Stromal cell of bone marrow (primary cell): ENCODE data around the gene APCDD1.
"Not testable (repeated sequence)": the region's sequence is repeated elsewhere in the genome, so short reads cannot be mapped to it uniquely, and the experiment has no call there.

ENCODE experiments used
- DNase-seq: peaks from one replicate; pipeline ENCODE4 v3.0.0-alpha.2; 2012; ENCODE audit warnings: low read depth

APCDD1 gene

DNA sequence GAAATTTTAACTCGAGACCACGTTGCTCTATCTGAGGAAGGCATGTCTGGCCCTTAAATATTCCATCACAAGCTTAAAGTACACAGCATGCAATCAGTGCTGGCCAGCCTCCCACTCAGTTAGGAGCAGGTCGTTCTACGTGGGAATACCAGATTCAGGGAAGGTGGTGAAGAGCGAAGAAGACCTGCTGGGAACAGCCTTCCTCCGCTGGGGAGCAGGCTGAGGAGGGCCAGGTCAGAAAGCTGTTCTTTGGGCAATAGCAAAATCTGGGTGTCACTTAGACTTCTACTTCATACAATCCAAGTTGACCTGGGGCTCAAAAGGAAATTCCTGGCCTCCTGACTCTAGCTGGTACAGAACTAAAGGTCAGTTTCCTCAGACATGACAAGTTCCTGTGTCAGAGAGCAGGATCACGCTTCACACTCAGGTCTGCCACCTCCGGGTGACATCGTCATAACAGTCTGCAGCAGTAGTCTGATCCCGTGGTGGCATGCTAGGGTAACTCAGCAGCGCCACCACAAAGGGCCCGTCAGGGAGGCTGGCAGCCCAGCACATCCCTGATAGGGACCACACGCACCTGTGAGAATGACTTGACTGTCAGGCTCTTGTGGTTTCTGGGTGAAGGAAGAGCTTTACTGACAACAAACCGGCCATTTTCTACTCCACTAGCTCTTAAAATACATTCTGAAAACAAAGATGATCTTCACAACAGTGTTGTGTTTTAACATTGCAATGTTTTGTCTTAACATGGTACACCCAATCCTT lies 36.1 kb downstream of the APCDD1 start:
- no peak for DNase-seq

DNA sequence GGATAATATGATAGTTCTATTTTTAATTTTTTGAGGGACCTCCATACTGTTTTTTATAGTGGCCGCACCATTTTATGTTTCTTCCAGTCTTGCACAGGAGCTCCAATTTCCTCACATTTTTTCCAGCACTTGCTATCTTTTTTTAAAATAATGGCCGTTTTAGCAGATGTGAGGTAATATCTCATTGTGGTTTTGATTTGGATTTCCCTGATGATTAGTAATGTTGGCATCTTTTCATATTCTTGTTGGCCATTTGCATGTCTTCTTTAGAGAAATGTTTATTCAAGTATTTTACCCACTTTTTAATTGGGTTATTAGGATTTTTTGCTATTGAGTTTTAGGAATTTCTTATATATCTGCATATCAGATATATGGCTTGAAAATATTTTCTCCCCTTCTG lies 41.5 kb downstream of the APCDD1 start:
- no peak for DNase-seq

DNA sequence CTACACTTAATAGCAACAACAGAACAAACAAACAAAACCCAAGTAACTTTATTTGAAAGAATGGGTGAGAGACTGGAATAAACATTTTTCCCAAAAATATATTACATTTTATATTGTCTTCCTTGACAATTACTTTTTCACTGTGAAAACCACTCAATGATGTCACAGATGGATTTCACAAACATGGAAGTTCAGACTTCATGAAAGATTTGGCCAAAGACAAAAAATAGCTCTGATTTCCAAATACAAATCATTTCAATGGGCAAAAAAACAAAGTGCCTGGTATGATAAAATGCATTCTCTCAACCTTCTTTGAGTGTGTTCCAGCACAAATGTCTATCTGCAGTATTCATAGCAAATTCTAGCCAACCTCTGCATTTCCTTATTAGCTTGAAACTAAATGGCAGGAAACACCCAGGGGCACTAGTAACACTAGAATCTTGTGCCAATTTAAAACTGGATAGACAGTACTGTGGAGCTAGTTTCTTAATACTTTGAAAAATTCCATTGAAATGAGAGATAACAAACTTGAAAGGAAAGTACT lies 42.8 kb downstream of the APCDD1 start:
- no peak for DNase-seq

DNA sequence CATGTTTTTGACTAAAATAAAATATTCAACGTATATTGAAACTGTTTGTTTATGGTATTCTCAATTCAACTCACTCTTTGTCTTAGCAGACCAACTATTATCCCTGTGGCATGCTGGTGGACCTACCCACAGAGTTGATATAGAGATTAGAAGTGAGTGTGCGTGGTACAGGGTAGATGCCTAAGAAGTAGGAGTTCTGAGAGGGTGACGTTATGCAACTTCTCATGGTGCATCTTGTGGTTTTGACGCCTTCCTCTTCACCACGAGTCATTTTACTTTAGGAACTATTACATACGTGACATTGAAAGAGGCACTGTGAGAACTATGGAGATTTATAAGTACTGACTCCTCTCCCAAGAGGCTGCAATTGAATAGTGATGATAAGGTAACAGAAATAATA lies 44.8 kb downstream of the APCDD1 start:
- no peak for DNase-seq

DNA sequence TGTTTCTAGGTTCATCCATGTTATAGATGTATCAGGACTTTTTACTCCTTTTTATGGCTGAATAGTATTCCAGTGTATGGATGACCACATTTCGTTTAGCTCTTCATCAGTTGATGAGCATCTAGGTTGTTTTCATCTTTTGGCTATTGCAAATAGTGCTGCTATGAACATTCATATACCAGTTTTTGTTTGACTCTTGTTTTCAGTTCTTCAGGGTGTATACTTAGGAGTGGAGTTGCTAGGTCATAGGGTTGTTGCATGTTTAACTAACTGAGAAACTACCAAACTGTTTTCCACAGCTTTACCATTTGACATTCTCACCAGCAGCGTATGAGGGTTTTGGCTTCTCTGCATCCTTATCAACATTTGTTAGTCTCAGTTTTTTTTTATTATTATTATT lies 45.6 kb downstream of the APCDD1 start:
- no peak for DNase-seq

DNA sequence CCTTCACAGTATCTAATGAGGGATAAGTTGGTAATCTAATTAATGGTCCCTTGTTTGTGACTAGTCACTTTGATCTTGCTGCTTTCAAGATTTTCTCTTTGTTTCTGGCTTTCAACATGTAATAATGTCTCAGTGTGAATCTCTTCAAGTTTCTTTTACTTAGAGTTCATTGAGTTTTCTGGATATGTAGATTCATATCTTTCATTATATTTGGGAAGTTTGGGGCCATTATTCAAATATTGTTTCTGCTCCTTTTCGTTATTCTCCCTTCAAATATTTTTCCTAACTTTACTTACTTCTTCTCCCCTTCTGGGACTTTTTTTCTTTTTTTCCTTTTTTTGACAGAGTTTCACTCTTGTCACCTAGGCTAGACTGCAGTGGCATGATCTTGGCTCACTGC lies 50.3 kb downstream of the APCDD1 start:
- DNase-seq: no peak

DNA sequence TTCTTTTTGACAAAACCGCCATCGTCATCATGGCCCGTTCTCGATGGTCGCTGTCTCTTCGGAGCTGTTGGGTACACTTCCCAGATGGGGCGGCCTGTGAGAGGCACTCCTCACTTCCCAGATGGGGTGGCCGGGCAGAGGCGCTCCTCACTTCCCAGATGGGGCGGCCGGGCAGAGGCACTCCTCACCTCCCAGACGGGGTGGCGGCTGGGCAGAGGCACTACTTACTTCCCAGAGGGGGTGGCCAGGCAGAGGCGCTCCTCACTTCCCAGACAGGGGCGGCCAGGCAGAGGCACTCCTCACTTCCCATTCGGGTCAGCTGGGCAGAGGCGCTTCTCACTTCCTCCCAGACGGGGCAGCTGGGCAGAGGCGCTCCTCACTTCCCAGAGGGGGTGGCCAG lies 51.5 kb downstream of the APCDD1 start:
- not testable (repeated sequence) for DNase-seq

DNA sequence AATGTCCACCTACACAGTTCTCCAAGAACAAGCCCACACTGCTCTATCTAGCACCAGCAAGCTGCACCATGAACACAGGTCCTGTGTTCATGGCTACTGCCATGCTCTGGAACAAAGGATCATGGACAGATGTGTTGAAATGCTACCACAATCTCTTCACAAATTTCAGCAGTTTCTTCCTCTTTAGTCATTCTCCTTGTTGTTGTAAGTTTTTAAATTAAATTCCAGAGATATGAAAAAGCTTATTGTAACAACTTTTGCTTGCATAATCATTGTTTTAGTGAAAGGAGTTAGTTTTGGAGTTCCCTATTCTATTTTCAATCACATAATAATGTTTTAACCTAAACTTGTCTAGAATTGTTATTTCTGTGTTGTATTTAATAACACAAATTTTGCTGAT lies 54.2 kb downstream of the APCDD1 start:
- DNase-seq: no peak

DNA sequence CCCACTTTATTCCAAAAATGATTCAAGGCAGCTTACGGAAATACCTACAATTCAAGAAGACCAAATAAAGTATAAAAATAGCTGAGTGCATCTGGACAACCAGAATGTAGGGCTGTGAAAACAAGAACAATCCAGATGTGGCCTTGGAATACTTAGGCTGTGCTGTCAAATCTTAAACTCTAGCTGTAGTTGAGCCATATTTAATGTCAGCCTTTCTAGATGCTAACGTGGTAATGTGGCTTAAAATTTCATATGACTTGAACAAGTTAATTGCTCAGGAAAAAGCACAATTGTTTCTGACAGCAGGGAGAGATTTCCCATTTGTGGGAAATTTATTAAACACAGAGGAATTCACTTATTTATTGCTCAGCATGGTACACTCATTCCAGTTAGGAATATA lies 56.8 kb downstream of the APCDD1 start:
- DNase-seq: no peak

DNA sequence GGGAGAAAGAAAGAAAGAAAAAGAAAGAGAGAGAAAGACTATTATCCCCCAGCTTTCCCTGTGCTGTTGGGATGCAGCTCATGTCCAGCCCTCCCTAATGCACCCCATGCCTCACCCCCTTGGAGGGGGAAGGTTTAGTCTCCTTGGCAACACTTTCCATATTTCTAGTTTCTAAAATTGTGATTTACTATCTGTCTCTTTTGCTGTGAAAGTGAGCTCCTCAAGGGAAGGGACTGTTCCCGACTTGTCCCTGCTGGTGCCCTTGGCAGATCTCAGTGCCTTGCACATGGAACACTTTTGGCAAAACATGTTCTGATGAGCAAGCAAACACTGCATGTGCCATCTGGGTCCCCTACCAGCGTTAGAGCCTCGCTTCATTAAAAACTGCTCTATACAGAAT lies 59.6 kb downstream of the APCDD1 start:
- no peak for DNase-seq

DNA sequence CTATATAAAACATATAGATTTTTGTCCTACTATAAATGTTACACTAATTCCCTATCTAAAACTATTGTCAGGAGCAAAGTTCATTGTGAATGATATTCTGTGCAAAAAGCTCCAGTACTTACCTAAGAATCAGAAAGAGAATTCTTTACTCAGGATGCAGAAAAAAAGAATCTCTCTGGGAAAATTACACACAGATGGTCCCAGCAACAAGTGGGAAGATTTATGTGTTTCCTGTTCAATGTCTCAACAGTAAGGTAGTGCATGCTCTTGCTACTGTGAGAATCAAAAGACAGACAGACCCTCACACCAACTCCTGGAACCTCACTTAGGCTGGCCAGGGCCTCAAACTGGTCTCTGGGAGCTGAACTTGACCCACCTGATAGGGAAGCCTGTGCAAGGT lies 60.2 kb downstream of the APCDD1 start:
- no peak for DNase-seq

DNA sequence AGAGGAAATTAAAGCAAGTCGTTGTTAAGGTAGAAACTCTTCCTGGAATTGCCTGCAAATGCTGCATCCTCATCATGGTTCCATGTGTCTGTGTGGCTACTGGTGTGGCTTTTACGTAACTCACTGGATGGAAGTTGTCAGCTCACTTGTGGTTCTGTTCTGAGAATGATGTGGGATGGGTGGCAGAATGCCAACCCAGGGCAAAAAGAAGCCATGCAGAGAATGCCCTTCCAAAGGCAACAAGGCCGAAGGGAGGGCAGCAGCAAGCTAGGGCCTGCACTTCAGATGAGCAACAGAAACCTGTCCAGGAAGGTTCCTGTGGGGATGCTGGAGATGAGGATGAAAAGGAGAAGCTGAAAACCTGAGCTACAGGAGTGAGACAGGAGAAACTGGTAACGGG lies 61.0 kb downstream of the APCDD1 start:
- DNase-seq: no peak

DNA sequence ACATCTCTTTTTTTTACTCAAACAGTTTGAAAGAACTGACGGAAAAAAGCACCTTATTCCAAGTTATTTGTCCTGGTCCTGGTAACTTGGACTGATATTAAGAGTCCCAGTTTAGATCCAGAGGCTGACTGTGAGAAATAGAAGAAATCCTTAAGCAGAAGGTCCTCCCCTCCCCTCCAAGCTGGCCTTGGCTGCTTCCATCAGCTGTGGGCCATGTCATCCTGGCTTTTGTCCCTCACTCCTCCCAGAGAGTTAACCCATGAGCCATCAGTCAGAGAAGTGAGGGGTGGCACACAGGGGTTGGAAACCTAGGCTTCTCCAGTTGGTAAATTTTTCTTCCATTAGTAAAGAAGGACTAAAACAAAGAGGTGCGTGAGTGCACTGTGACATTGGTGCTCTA lies 61.6 kb downstream of the APCDD1 start:
- no peak for DNase-seq

DNA sequence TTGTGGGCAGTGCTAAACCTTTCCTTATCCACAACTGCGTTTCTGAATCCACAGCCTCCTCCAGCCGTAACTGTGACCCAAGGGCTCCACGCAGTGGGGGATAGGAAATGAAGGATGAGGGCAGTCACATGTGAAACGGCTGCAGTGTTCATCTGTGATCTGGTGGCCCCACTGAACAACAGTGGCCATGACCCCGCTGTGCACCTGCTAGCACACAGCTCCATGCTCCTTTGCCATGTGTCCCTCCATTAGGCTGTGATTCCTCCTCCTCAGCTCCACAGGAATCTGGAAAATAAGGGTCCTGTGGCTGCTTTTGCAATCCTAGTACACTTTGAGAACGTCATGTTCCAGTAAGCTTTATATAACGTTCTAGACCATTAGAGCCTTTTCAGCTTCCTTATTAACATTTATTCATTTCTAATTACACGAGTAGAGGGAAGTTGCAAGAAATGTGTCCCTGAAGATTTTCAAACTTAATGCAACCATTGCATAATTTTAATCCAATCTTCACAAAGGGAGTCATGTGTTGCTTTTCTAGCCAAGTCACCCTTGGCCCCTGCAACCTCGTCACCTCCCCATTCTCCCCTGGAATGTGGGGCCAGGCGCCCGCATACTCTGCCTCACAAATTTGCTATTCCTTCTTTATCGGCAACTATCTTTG lies 64.3 kb downstream of the APCDD1 start:
- DNase-seq: no peak

DNA sequence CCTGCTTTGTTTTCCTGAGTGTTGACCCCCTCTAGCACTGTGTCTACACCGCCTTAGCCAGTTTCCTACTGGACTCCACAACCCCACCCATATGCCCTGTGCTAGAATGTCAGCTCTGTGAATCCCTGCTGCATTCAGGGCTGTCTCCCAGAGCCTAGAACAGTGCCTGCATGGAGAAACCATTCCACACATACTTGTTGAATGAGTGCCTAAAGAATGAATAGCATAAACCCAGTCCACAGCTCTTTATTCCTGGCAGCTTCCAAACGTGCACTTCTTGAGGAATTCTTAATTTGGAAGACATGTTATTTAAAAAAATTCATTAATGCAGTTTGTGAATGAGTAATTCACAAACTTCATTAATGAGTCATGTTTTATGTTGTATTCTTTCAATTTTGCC lies 64.9 kb downstream of the APCDD1 start:
- no peak for DNase-seq

DNA sequence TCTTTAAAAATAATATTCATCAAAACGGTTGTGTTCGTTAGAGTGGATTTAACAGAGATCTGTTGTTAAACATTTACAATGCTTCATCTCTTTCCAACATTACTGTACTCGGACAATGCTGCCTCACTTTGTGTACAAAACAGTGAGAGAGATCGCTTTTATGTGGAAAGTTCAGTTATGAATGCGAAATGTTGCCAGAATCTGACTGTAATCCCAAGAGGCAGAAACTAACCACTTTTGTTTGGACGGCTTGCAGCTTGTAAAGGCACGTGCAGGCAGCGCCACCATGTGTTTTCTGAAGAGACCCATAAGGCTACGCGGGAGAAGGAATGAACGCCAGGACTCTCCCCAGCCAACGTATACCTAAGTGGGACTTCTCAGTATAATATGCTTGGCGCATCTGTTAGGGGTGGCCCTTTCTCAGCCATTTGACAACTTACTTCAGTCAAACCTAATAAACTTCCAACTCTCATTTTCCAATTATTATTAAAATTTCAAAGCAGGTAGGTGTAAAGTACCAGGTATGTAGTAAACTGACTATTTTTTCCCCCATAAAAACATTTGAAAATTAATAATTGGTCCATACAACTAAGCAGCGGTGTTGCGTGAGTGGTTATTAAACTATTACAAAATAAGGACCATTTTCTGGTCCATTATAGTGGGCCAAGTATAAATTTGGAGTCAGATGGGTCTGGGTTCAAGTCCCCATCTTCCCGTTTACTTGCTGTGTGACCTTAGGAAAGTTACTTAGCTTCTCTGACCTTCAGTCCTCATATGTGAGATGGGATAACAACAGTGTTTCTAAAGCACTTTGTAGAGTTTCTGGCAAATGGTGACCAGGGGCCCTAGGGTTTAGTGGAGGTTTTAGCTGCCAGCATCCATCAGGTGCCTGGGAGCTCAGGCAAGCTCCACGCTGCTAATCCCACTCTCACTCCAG lies 65.8 kb downstream of the APCDD1 start:
- peak; percentile 95 for DNase-seq

DNA sequence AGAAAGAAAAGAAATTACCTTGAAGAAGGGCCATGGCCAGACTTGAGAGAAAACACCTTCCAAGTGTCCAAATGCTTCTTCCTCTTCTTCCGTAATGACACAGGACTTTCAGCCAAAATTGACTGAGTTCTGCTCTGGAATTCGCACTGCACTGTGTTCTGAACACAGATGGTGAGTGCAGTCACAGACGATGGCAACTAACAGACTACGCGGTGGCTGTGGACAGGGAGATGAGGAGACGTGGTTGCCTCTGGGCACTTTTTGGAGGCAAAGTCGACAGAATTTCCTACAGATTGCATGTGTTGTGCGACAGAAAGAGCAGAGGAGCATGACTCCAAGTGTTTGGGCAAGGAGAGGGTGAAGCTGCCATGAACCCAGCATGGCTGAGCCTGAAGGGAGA lies 67.1 kb downstream of the APCDD1 start:
- DNase-seq: no peak

DNA sequence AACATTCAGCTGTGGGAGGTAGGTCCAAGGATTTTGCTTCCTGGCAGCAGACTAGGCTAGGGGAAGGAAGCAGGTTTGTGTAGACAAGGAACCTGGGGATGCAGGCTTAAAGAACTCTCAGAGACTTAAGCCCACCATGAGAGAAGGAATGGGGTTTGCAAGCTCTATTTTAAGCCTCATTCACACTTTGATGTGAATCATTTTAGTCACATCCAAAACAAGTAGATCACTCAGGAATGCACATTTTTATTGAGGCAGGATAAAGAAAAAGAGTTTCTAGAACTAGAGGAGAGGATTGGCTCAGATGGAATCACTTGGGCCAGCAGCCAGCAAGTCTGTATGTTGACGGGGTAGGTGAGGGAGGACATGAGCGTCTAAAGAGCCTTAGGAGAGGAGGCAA lies 68.1 kb downstream of the APCDD1 start:
- no peak for DNase-seq

DNA sequence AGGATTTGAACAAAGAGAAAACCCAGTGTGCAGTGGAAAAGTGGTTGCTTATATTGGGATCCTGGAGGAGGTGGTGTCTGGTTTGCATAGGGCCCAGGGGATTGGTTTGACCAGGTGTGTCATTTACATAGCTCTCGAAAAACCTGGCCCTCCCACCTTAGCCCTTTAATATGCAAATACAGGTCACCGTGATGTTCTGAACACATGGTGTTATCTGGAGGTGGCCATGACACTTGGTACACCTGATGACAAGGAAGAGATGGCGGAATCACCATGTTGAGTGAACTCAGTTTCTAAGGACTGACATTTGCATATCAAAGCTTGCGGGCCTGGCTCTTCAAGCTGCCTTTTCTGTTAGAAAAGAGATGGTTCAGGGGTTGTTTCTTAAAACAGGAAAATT lies 69.1 kb downstream of the APCDD1 start:
- DNase-seq: no peak

DNA sequence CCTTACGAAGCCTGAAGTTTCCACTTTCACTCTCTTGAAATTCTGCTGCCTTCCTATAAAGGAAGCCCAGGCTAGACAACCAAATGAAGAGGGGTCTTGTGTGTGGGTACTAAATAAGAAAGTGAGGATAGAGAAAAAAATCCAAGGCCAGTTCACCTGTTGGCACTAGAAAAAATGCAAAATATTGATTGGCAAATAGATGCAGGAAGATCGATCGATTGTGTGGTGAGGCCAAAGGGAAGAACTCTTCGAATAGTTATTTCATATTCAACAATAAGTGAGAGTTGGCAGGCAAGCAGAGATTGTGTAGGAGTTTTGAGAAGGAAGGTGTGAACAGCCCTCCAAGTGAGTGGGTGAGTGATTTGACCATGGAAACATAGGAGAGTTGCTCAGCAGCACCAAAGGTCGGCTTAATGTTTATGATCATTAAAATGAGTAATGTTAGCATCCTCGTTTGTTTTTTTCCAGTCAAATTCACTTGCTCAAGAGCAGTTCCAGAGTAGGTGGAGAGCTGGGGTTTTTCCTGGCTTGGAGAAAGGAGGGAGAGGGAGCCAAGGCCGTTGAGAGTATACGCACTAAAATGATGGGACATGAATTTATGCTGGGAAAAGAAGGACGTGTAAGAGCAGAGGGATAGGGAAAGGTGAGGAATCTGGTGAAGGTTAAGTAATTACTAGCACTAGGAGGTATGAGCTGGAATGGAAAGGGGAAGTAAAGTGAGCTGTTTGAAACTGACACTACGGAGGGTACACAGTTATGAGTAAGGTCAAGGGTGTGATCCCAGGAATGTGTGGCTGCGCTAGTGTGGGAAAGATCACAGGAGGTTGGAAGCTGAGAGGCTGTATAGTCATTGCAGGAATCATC lies 70.3 kb downstream of the APCDD1 start:
- DNase-seq: no peak

DNA sequence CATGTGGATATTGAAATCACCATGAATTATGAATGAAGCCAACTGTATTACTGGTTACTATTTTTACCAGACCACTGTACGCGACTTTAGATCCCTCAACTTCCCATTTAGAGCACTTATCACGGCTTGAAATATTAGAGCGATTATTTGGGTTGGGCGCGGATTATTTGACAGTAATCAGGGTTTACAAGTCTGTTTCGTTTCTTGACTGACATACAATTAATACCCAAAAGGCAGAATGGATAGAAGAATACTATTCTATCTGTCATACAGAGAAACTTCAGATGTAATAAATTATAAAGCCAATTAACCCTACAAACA lies 70.9 kb downstream of the APCDD1 start:
- DNase-seq: no peak
